Measurements from ENCODE around the gene RIMS1. TPM values are rescaled to one million over a fixed set of nuclear protein-coding genes. Genes with fewer than 3 reads are reported as not detected.

The RIMS1 gene
- total and polyA plus RNA-seq, 2 of the 13 experiments (the other 11 are each of a cell fraction or from before 2014, with no cell fraction given), result not detected

- TF ChIP-seq ZNF646 (CRISPR knock-in tag; IDR thresholded peaks at IDR 0.05) (no peak), IRF2 (CRISPR knock-in tag; IDR thresholded peaks at IDR 0.05) (peak; percentile 41; the same call in 1 of the 2 replicates), HMGXB4 (CRISPR knock-in tag; IDR thresholded peaks at IDR 0.05; ENCODE audit: borderline replicate concordance in 1 of 2, low read depth in 1 of 2) (peak; percentile 49 to 75; a peak in 1 of 4 replicates), PRMT3 (CRISPR knock-in tag; IDR thresholded peaks at IDR 0.05; ENCODE audit: borderline replicate concordance, low read depth) (no peak), SKI (IDR thresholded peaks at IDR 0.05; ENCODE audit: partially characterized antibody) (no peak), SMAD1 (CRISPR knock-in tag; IDR thresholded peaks at IDR 0.05; ENCODE audit: borderline replicate concordance, low read depth) (no peak; the same call in 1 of the 2 replicates), ARID3A (IDR thresholded peaks at IDR 0.05; ENCODE audit: low read depth, low read length) (peak; percentile 35; the same call in 1 of the 2 replicates), ZNF431 (CRISPR knock-in tag; IDR thresholded peaks at IDR 0.05; ENCODE audit: borderline replicate concordance, low read depth) (no peak), PRPF4 (IDR thresholded peaks at IDR 0.05; ENCODE audit: low read depth, low read length, poor library complexity, severe bottlenecking) (no peak), NR3C1 (CRISPR knock-in tag; IDR thresholded peaks at IDR 0.05) (no peak), XRCC5 (optimal IDR thresholded peaks at IDR 0.05; ENCODE audit: low read length) (peak; percentile 87), RXRB (CRISPR knock-in tag; IDR thresholded peaks at IDR 0.05; ENCODE audit: borderline replicate concordance) (peak; percentile 51; the same call in 1 of the 2 replicates), SETDB1 (CRISPR knock-in tag; IDR thresholded peaks at IDR 0.05; ENCODE audit: borderline replicate concordance) (no peak), NONO (IDR thresholded peaks at IDR 0.05) (no peak), NONO (CRISPR knock-in tag; conservative IDR thresholded peaks at IDR 0.05) (no peak), ZBTB21 (CRISPR knock-in tag; IDR thresholded peaks at IDR 0.05) (no peak), ZNF256 (CRISPR knock-in tag; conservative IDR thresholded peaks at IDR 0.05) (no peak), MAFG (CRISPR knock-in tag; IDR thresholded peaks at IDR 0.05) (no peak)
These were observed 525.7 kb downstream of the RIMS1 start (continued) for GRCh38 chr6:72411872-72412708.

All from HepG2 (cell line).